ENCODE measurements around the gene ACSF2.

The ACSF2 gene

GRCh38 chr17:50460831-50461526 lies 35.0 kb downstream of the ACSF2 start:
- Histone ChIP-seq H4K20me1 (ENCODE audit: low read depth, low read length) (no peaks in the 10 kb centered on the region), H3K27me3 (ENCODE audit: low read length) (no peaks in the 10 kb centered on the region), H3K4me3 (ENCODE audit: insufficient read depth, low read length, poor library complexity, severe bottlenecking) (no peak overlapping the region), H3K9ac (ENCODE audit: low read length) (no peak overlapping the region), H3K27ac (ENCODE audit: low read depth, low read length) (no peak overlapping the region), H3F3A (ENCODE audit: insufficient read depth) (no peaks in the 10 kb centered on the region), H3K4me2 (ENCODE audit: low read depth, low read length, poor library complexity, severe bottlenecking) (no peak overlapping the region), H2AFZ (ENCODE audit: low read depth, low read length, severe bottlenecking) (no peak overlapping the region), H3K36me3 (ENCODE audit: low read length) (no peaks in the 10 kb centered on the region), H3K9me3 (ENCODE audit: insufficient read depth, low read length) (no peaks in the 10 kb centered on the region), H3K9me2 (replicated peaks; ENCODE audit: insufficient read depth, low read length) (no peaks in the 10 kb centered on the region), H3K79me2 (ENCODE audit: insufficient read depth, low read length) (no peaks in the 10 kb centered on the region)
- TF ChIP-seq CTCF (IDR thresholded peaks at IDR 0.05; ENCODE audit: insufficient read depth, low read length, poor library complexity, severe bottlenecking) (no peak), EZH2phosphoT487 (conservative IDR thresholded peaks at IDR 0.05; ENCODE audit: low read length) (no peak)

- no peak overlapping the region for H3K27ac ChIP-seq (ENCODE audit: low read depth, low read length)
- H3K9me3 ChIP-seq (ENCODE audit: insufficient read depth, low read length) = no peaks in the 10 kb centered on the region
- no peak overlapping the region for H2AFZ ChIP-seq (ENCODE audit: low read depth, low read length, severe bottlenecking)
- TF ChIP-seq CTCF (IDR thresholded peaks at IDR 0.05; ENCODE audit: insufficient read depth, low read length, poor library complexity, severe bottlenecking) = no peak
- no peak for TF ChIP-seq EZH2phosphoT487 (conservative IDR thresholded peaks at IDR 0.05; ENCODE audit: low read length)
- H3K27me3 ChIP-seq (ENCODE audit: low read length) = no peaks in the 10 kb centered on the region
- no peaks in the 10 kb centered on the region for H3K9me2 ChIP-seq (replicated peaks; ENCODE audit: insufficient read depth, low read length)
- H4K20me1 ChIP-seq (ENCODE audit: low read depth, low read length) = no peaks in the 10 kb centered on the region
- no peak overlapping the region for H3K4me3 ChIP-seq (ENCODE audit: insufficient read depth, low read length, poor library complexity, severe bottlenecking)
- no peak overlapping the region for H3K4me2 ChIP-seq (ENCODE audit: low read depth, low read length, poor library complexity, severe bottlenecking)
- H3F3A ChIP-seq (ENCODE audit: insufficient read depth) = no peaks in the 10 kb centered on the region
- no peaks in the 10 kb centered on the region for H3K36me3 ChIP-seq (ENCODE audit: low read length)
- no peak overlapping the region for H3K9ac ChIP-seq (ENCODE audit: low read length)
- H3K79me2 ChIP-seq (ENCODE audit: insufficient read depth, low read length) = no peaks in the 10 kb centered on the region
Measured at GRCh38 chr17:50461550-50462132, 35.6 kb downstream of the ACSF2 start.

- Histone ChIP-seq H3F3A (ENCODE audit: insufficient read depth) (no peaks in the 10 kb centered on the region), H3K27ac (ENCODE audit: low read depth, low read length) (no peak overlapping the region), H3K36me3 (ENCODE audit: low read length) (no peaks in the 10 kb centered on the region), H3K9me2 (replicated peaks; ENCODE audit: insufficient read depth, low read length) (no peaks in the 10 kb centered on the region), H3K27me3 (ENCODE audit: low read length) (no peaks in the 10 kb centered on the region), H3K4me2 (ENCODE audit: low read depth, low read length, poor library complexity, severe bottlenecking) (no peak overlapping the region), H4K20me1 (ENCODE audit: low read depth, low read length) (no peaks in the 10 kb centered on the region), H2AFZ (ENCODE audit: low read depth, low read length, severe bottlenecking) (no peak overlapping the region), H3K4me3 (ENCODE audit: insufficient read depth, low read length, poor library complexity, severe bottlenecking) (no peak overlapping the region), H3K9ac (ENCODE audit: low read length) (no peak overlapping the region), H3K9me3 (ENCODE audit: insufficient read depth, low read length) (no peaks in the 10 kb centered on the region), H3K79me2 (ENCODE audit: insufficient read depth, low read length) (no peaks in the 10 kb centered on the region)
- no peak for TF ChIP-seq CTCF (IDR thresholded peaks at IDR 0.05; ENCODE audit: insufficient read depth, low read length, poor library complexity, severe bottlenecking)
- no peak for TF ChIP-seq EZH2phosphoT487 (conservative IDR thresholded peaks at IDR 0.05; ENCODE audit: low read length)
Measured at GRCh38 chr17:50462446-50462845, 36.4 kb downstream of the ACSF2 start.

Data from SU-DHL-6 (cell line).